Loucy (cell line): ENCODE results near the gene MBNL1.

Experiments used
- EZH2phosphoT487 ChIP-seq: fragments of 200-600 bp; IDR thresholded peaks from 2 replicates; pipeline ENCODE4 v1.6.1; 2018; ENCODE audit warnings: antibody characterized with exemption, mild to moderate bottlenecking, moderate library complexity, borderline replicate concordance
- TF ChIP-seq, protein P1 (sequence below): fragments of 200-600 bp; sonication (generic); conservative IDR thresholded peaks from 2 replicates; pipeline ENCODE4 v1.5.1; 2014; ENCODE audit warnings: mild to moderate bottlenecking, antibody characterized with exemption, low read length

DNA sequence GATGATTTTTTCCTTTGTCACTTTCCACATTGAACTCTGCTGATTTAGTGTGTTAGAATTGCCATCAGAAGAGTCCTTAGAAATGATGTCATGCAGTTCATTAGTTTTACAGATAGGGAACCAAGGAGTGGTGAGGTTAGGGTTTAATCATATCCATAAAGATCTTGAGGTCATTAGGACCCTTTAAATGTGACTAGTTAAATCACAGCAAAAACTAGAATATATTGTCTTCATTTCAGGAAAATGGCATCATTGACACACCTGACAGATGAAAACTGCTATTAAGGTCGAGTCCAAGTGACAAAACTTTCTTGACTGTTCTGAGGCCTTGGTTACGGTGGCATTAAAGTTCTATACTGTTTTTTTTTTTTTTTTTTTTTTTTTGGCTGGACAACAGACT lies 50.5 kb downstream of the MBNL1 start:
- TF ChIP-seq, protein P1, sequence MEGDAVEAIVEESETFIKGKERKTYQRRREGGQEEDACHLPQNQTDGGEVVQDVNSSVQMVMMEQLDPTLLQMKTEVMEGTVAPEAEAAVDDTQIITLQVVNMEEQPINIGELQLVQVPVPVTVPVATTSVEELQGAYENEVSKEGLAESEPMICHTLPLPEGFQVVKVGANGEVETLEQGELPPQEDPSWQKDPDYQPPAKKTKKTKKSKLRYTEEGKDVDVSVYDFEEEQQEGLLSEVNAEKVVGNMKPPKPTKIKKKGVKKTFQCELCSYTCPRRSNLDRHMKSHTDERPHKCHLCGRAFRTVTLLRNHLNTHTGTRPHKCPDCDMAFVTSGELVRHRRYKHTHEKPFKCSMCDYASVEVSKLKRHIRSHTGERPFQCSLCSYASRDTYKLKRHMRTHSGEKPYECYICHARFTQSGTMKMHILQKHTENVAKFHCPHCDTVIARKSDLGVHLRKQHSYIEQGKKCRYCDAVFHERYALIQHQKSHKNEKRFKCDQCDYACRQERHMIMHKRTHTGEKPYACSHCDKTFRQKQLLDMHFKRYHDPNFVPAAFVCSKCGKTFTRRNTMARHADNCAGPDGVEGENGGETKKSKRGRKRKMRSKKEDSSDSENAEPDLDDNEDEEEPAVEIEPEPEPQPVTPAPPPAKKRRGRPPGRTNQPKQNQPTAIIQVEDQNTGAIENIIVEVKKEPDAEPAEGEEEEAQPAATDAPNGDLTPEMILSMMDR = no peak
- TF ChIP-seq EZH2phosphoT487 = no peak
